T-helper 22 cell (primary cell): ENCODE data around the gene MIDN.

ENCODE experiments used
- DNase-seq: peaks from one replicate; pipeline ENCODE4 v3.0.0-alpha.2; 2020; ENCODE audit warnings: low read depth

MIDN gene

DNA sequence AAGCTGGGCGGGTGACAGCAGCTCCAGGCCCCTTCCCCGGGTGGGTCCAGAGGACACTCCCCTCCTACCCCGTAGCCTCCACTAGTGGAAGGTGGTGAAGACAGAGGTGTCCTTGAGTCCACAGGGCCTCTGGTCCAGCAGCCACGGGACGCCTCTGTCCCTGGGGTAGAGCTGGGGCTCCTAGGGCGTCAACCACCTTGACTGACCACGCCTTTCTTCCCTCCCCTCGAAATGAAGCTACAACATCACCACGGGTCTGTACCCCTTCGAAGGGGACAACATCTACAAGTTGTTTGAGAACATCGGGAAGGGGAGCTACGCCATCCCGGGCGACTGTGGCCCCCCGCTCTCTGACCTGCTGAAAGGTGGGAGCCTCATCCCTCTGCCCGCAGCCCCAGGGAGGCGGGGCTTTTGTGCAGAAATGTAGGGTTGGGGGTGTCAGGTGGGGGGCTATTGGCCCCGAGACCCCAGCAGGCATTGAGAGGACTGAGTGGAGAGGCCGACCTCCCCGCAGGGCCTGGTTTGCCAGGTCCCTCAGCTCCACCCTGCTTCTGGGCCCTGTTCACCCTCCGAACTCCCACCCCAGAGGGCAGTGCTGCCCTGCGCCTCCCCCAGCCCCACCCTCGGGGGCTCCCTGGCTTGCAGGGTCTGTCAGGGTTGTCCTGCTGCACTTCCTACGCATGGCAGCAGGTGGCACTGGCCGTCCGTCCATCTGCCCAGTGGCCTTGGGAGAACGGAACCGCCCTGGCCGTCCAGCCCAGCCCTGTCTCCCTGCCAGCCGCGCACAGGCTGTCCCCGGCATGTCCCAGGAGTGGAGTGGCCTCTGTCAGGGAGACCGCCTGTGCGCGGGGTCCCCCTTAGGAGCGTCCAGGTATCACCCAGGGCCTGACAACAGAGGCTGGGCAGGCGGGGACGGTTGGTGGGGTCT, 27.1 kb upstream of the MIDN start:
- no peak for DNase-seq

- no peak for DNase-seq
These were observed 26.5 kb upstream of the MIDN start for GRCh38 chr19:1221904-1222255.

DNA sequence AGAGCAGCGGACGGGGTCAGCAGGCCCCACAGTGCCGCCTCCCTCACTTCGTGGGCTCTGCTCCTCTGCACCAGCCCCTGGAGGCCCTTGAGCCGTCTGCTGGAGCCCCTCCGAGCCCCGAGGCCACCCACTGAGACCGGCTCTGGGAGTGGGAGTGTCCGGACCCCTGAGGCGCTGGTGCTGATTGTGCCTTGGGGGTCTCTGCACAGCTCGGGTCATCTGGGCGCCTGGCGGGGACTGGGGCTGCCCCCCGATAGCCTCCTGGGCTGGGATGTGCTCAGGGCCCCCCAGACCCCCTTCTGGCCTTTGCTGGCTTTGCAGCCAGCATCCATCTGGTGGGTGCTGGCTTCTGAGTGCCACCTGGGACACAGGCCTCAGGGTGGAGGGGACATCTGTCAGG, 26.0 kb upstream of the MIDN start:
- no peak for DNase-seq

DNA sequence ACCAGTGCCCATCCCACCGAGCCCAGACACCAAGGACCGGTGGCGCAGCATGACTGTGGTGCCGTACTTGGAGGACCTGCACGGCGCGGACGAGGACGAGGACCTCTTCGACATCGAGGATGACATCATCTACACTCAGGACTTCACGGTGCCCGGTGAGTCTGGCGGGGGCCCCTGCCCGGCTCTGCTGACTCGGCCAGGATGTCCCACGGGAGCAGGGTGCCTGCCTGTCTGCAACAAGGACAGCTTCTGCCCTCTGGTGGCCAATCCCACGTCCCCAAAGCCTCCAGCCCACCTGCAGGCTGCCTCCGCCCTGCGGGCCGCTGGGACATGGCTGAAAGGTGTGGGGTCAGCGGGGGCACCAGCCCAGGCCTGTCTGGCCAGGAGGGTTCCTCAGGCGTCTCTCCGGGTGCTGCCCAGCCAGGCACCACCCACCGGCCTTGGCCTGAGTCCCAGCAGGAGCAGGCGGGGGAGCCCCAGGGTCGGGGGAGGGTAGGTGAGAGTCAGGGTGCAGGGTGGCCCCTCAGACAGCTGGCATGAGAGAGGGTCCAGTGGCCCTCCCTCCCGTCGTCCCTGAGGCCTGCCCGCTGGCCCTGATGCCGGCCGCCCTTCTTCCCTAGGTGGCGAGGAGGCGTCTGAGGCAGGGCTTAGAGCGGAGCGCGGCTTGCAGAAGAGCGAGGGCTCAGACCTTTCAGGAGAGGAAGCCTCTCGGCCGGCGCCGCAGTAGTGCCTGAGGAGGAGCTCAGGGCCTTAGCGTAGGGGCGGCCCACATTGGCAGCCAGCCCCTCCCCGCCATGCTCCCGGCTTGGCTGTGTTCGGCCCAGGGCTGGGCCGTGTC, 25.1 kb upstream of the MIDN start:
- no peak for DNase-seq

- no peak for DNase-seq
These were observed 24.1 kb upstream of the MIDN start for GRCh38 chr19:1224047-1224825.

DNA sequence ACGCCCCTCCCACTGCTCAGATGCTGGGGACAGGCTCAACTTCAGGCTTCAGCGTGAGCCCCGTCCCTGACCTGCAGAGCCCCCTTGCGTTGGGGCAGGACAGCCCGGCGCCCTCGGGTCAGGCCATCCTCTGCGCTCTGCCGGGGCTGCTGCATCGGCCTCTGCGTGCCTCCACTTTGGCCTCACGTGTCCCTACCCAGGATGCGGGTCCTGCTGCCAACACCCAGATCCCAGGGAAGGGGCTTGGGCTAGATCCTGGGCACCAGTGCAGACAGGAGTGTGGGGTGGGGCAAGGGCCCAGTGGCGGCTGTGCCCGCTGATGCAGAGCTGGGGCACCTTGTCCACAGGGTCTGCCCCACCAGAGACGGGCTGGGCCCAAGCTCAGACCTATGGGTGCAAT, 23.5 kb upstream of the MIDN start:
- no peak for DNase-seq

DNA sequence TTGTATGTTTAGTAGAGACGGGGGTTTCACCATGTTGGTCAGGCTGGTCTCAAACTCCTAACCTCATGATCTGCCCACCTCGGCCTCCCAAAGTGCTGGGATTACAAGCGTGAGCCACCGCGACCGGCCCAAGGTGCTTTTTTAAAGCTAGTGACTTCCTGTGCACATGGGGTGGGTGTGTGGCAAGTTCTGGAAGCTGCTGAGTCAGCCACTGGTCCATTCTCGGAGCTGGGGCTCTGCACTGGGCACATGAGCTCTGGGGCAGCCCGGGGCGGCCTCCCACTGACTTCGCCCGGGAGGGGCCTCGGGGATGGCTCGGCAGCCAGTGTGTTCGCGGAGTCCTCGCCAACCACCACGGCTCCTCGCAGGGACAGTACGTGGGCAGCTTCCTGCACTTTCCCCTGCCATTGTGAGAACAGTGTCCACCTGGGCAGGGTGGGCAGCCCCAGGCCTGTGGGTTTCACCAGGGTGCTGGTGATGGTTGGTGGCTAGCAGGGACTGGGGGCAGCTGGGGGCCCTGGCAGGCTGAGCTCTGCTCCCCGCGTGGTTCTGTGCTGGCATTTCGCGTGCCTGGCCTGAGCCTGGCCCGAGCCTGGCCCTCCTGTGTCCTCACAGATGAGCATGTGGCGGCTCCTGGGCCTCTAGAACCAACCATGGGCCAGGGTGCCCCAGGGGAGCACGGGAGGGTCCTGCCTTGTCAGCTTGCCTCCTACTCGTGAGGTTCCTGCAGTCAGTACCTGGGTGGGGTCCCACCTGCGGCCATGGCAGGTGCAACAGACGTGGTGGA, 22.8 kb upstream of the MIDN start:
- no peak for DNase-seq

- DNase-seq, result no peak
These were observed 22.2 kb upstream of the MIDN start for GRCh38 chr19:1226227-1226518.

DNA sequence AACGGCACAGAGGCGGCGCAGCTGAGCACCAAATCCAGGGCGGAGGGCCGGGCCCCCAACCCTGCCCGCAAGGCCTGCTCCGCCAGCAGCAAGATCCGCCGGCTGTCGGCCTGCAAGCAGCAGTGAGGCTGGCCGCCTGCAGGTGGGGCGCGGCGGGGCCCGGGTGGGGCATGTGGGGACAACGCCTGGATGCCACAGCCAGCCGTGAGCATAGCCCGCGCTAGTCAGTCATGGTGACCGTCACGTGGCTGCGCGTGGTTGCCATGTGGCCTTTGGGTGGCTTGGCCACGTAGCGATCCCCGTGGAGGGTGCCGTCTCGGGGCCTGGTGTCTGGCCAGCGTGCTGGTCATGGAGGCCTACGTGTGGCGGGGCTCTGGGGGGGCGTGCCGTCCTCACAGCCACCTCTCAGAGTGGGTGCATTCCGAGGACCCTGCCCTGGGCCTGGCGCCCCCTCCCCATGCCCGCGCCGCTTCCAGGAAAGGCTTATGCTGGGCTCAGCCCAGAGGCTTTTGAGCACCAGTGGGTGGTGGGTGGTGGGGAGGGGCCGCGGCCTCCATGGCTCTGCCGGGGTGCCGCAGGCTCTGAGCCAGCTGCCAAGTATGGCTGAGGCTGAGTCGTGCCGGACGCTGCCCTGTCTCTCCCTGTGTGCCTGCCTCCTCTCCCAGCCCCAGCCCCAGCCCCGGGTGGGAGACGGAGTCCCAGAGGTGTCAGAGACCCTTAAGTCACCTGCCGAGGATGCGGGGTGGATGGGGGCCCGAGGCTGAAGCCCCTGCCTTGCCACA, 21.7 kb upstream of the MIDN start:
- DNase-seq, result no peak

GRCh38 chr19:1227304-1228054, 20.9 kb upstream of the MIDN start:
- DNase-seq, result no peak

DNA sequence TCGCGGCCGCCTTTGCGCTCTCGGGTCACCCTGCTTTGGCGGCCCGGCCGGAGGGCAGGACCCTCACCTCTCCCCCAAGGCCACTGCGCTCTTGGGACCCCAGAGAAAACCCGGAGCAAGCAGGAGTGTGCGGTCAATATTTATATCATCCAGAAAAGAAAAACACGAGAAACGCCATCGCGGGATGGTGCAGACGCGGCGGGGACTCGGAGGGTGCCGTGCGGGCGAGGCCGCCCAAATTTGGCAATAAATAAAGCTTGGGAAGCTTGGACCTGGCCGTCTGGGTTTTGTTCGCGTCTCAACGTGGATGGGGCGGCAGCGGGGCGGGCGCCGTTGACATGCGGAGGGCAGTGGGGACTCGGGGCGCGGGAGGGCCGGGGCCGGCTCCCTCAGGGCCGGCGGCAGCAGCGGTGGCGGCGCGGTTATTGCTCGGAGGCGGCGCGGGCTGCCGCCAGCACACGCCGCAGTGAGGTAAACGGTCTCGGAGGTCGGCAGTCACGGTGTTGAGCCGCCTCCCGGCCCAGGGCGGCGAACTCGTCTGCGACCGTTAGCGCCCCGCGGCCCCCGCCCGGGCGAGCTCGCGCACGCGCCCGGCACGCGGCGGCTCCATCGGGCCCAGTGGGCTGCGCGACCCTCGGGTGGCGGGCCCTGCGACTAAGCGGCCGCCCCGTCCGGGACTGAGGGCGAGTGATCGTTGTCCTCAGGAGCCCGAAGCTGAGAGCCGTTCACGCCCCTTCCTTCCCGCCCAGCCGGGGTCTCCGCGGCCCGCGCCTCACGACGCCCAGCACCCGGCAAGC, 20.0 kb upstream of the MIDN start:
- no peak for DNase-seq

- DNase-seq, result no peak
These were observed 19.1 kb upstream of the MIDN start for GRCh38 chr19:1229056-1229923.

GRCh38 chr19:1229924-1230782, 18.2 kb upstream of the MIDN start:
- DNase-seq, result no peak

GRCh38 chr19:1230783-1231489, 17.4 kb upstream of the MIDN start:
- no peak for DNase-seq

- no peak for DNase-seq
These were observed 16.4 kb upstream of the MIDN start for GRCh38 chr19:1231729-1232637.

GRCh38 chr19:1232652-1233072, 15.7 kb upstream of the MIDN start:
- DNase-seq, result no peak
